Endothelial cell of umbilical vein (primary cell): ENCODE data around the gene CMTR2.

Source experiments
- CTCF ChIP-seq, 2 donors: IDR thresholded peaks; 1 replicate in 1 of 2; 2 replicates in 1 of 2; pipeline ENCODE4 v1.5.1; 2011; ENCODE audit warnings: low read length in 2 of 2, mild to moderate bottlenecking in 2 of 2, moderate library complexity in 2 of 2, control low read depth in 1 of 2, inconsistent platforms in 1 of 2, low read depth in 1 of 2; ENCODE audit not compliant: insufficient read depth in 1 of 2; ENCODE audit errors: extremely low read depth in 1 of 2
- EZH2 ChIP-seq: IDR thresholded peaks from 2 replicates; pipeline ENCODE4 v1.6.1; 2012; ENCODE audit warnings: borderline replicate concordance, low read depth, mild to moderate bottlenecking, moderate library complexity, low read length, inconsistent platforms; ENCODE audit not compliant: severe bottlenecking
- FOS ChIP-seq: IDR thresholded peaks from 2 replicates; pipeline ENCODE4 v1.6.1; 2011; ENCODE audit warnings: mild to moderate bottlenecking, low read length, moderate library complexity, borderline replicate concordance; ENCODE audit not compliant: insufficient read depth
- GATA2 ChIP-seq: IDR thresholded peaks from 2 replicates; pipeline ENCODE4 v1.7.0; 2011; ENCODE audit warnings: low read depth, mild to moderate bottlenecking, moderate library complexity, mixed read lengths, low read length; ENCODE audit not compliant: insufficient read length, insufficient read depth
- JUN ChIP-seq: IDR thresholded peaks from 2 replicates; pipeline ENCODE4 v1.6.1; 2011; ENCODE audit warnings: borderline replicate concordance, low read depth; ENCODE audit not compliant: insufficient read length, insufficient read depth
- MAX ChIP-seq: IDR thresholded peaks from 2 replicates; pipeline ENCODE4 v1.6.1; 2011; ENCODE audit not compliant: insufficient read depth, insufficient read length
- MYC ChIP-seq: IDR thresholded peaks from one replicate; pipeline ENCODE4 v1.6.1; 2011; ENCODE audit warnings: mild to moderate bottlenecking, low read depth, low read length
- POLR2A ChIP-seq: IDR thresholded peaks from 2 replicates; pipeline ENCODE4 v1.6.1; 2012; ENCODE audit warnings: low read depth, mild to moderate bottlenecking, control low read depth, low read length
- POLR2AphosphoS5 ChIP-seq: IDR thresholded peaks from 2 replicates; pipeline ENCODE4 v1.6.1; 2012; ENCODE audit warnings: low read depth, mild to moderate bottlenecking, control low read depth, low read length, moderate library complexity; ENCODE audit not compliant: insufficient read depth

DNA sequence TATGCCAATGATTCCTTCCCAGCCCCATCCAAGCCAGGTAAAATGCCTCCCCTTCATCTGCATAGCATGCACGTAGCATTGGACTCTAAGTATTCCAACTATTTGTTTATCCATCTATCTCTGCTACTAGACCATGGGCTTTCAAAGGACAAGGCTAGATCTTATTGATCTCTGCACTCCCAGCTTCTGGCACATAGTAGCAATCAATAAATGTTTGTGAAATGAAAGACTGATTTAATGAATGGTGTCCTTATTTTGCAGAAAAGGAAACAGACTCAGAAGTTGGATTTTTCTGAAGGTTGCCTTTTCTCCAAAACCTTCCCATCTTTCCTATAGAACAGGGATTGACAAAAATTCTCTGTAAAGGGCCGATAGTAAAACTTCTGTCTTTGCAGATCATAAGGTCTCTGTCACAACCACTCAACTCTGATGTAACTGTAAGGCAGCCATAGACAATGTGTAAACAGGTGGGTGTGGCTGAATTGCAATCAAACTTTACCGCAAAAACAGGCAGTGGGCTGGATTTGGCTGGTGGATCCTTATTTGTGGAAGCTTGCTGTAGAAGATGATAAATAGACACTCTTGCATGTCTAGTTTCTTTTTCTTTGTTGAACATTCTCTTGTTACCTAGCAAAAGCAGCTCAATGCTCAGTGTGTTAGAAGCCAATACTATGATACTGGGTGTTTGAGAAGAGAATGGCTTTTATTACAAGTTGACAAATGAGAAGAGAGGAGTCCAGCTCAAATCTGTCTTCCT lies 7.6 kb upstream of the CMTR2 start:
- TF ChIP-seq GATA2 (no peak), CTCF (IDR thresholded peaks at IDR 0.05; ENCODE audit: extremely low read depth in 1 of 2, insufficient read depth in 1 of 2, low read depth in 1 of 2, low read length in 2 of 2) (no peak), EZH2 (no peak), JUN (no peak), MYC (no peak), POLR2AphosphoS5 (no peak), POLR2A (no peak), MAX (no peak), FOS (no peak)
